ENCODE data around the gene MTHFD1L.
"Not testable (repeated sequence)": the region's sequence is repeated elsewhere in the genome, so short reads cannot be mapped to it uniquely, and the experiment has no call there.

MTHFD1L gene

GRCh38 chr6:151109869-151110575 lies 244.5 kb downstream of the MTHFD1L start:
- FAIRE-seq = no peak
- no peak for DNase-seq (ENCODE audit: insufficient read length, low spot score)

- DNase-seq (ENCODE audit: insufficient read length, low spot score) (no peak), FAIRE-seq (no peak)
Measured at GRCh38 chr6:151110576-151110905, 245.0 kb downstream of the MTHFD1L start.

- no peak for FAIRE-seq
- no peak for DNase-seq (ENCODE audit: insufficient read length, low spot score)
Measured at GRCh38 chr6:151111670-151112069, 246.2 kb downstream of the MTHFD1L start.

- FAIRE-seq (no peak), DNase-seq (ENCODE audit: insufficient read length, low spot score) (no peak)
Measured at GRCh38 chr6:151112130-151112529, 246.6 kb downstream of the MTHFD1L start.

GRCh38 chr6:151112884-151113283 lies 247.4 kb downstream of the MTHFD1L start:
- FAIRE-seq; DNase-seq (ENCODE audit: insufficient read length, low spot score): not testable (repeated sequence)

GRCh38 chr6:151113641-151114040 lies 248.1 kb downstream of the MTHFD1L start:
- FAIRE-seq (no peak), DNase-seq (ENCODE audit: insufficient read length, low spot score) (no peak)

- FAIRE-seq (no peak), DNase-seq (ENCODE audit: insufficient read length, low spot score) (no peak)
Measured at GRCh38 chr6:151118461-151119123, 253.1 kb downstream of the MTHFD1L start.

- DNase-seq (ENCODE audit: insufficient read length, low spot score) (no peak), FAIRE-seq (no peak)
Measured at GRCh38 chr6:151119823-151120524, 254.5 kb downstream of the MTHFD1L start.

GRCh38 chr6:151121900-151122299 lies 256.4 kb downstream of the MTHFD1L start:
- DNase-seq (ENCODE audit: insufficient read length, low spot score) (no peak), FAIRE-seq (no peak)

GRCh38 chr6:151123641-151124040 lies 258.1 kb downstream of the MTHFD1L start:
- FAIRE-seq; DNase-seq (ENCODE audit: insufficient read length, low spot score): not testable (repeated sequence)

- not testable (repeated sequence) for DNase-seq (ENCODE audit: insufficient read length, low spot score); FAIRE-seq
Measured at GRCh38 chr6:151125242-151125641, 259.7 kb downstream of the MTHFD1L start.

GRCh38 chr6:151125651-151126416 lies 260.3 kb downstream of the MTHFD1L start:
- FAIRE-seq; DNase-seq (ENCODE audit: insufficient read length, low spot score): not testable (repeated sequence)

GRCh38 chr6:151126417-151126724 lies 260.9 kb downstream of the MTHFD1L start:
- not testable (repeated sequence) for FAIRE-seq

GRCh38 chr6:151127133-151127798 lies 261.8 kb downstream of the MTHFD1L start:
- not testable (repeated sequence) for FAIRE-seq; DNase-seq (ENCODE audit: insufficient read length, low spot score)

More at GRCh38 chr6:151126417-151126724, 260.9 kb downstream of the MTHFD1L start:
- DNase-seq (ENCODE audit: insufficient read length, low spot score) = not testable (repeated sequence)

- no peak for DNase-seq (ENCODE audit: insufficient read length, low spot score)
- no peak for FAIRE-seq
Measured at GRCh38 chr6:151128763-151129370, 263.4 kb downstream of the MTHFD1L start.

GRCh38 chr6:151130329-151130728 lies 264.8 kb downstream of the MTHFD1L start:
- DNase-seq (ENCODE audit: insufficient read length, low spot score) (no peak), FAIRE-seq (no peak)

GRCh38 chr6:151131324-151132007 lies 266.0 kb downstream of the MTHFD1L start:
- FAIRE-seq (no peak), DNase-seq (ENCODE audit: insufficient read length, low spot score) (no peak)

- DNase-seq (ENCODE audit: insufficient read length, low spot score) (no peak), FAIRE-seq (no peak)
Measured at GRCh38 chr6:151136141-151136755, 270.7 kb downstream of the MTHFD1L start.

GRCh38 chr6:151137542-151137941 lies 272.0 kb downstream of the MTHFD1L start:
- DNase-seq (ENCODE audit: insufficient read length, low spot score) (no peak), FAIRE-seq (no peak)
